Sciatic nerve (tissue), 2 donors: ENCODE measurements around the gene CASP4. TPM values are rescaled to one million over a fixed set of nuclear protein-coding genes. Genes with fewer than 3 reads are reported as not detected.

Experiments used
- ATAC-seq: fragments of 200-7000 bp; cut with Tn5 transposase; one replicate; pipeline ENCODE4 v1.9.1; 2020; ENCODE audit warnings: mild to moderate bottlenecking, moderate library complexity
- DNase-seq: peaks from one replicate; pipeline ENCODE4 v3.0.0-alpha.2; 2020; ENCODE audit warnings: low spot score
- intact Hi-C: fragments of 100-400 bp; cut with DNase I; formaldehyde crosslinking; loops from one replicate; pipeline ENCODE4 v1.14.2; 2022
- total RNA-seq: library from RNA; stranded (reverse); fragmentation: NEBNext Ultra II Directional; extraction: Animal tissue kit (Norgen Biotek cat#: 25700); gene quantifications from one replicate; pipeline ENCODE4 v1.2.1, GENCODE V29; 2021
- donor health status: DM: no; HTN: no; CAD: no.
- donor health status: DM: no; HTN: no; CAD: no.

Gene CASP4
- total RNA-seq, 1 donor from 2014 or later, result 68.1 TPM

DNA sequence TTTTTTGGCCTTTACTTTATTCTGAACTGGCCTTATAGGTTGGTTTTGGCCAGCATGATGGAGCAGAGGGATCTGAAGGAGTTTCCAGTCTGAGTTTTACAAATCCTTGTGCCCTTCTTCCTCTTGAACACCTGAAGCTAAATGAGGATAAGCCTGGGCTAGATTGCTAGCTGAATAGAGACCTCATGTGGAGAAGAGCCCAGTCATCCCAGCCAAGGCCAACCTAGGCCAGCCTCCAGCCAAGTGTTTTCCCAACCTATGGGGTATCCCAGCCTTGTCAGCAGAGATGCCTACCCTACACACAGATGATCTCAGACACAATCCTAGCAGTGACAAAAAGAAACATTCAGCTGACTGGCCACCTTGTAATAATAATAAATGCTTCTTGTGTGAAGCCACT, 69.1 kb downstream of the CASP4 start:
- ATAC-seq, result no peak
- DNase-seq, result no peak
- intact Hi-C loops, result no loop called here

DNA sequence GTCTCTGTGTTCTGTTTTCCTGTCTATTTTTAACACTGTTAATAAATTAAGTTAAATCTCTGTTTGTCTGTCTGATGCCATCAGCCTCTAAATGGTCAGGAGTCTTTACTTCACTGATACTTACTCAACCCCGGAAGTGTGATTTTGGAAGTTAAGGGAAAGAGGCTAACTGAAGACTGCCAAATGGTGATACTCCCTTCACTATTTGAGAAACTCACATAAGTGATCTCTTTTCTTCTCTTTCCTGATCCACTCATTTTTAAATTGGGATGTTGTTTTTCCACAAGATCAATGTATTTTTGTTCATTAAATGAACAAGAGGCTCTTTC, 69.7 kb downstream of the CASP4 start:
- intact Hi-C loops, result no loop called here
- DNase-seq (no peak), ATAC-seq (peak; percentile 70)

DNA sequence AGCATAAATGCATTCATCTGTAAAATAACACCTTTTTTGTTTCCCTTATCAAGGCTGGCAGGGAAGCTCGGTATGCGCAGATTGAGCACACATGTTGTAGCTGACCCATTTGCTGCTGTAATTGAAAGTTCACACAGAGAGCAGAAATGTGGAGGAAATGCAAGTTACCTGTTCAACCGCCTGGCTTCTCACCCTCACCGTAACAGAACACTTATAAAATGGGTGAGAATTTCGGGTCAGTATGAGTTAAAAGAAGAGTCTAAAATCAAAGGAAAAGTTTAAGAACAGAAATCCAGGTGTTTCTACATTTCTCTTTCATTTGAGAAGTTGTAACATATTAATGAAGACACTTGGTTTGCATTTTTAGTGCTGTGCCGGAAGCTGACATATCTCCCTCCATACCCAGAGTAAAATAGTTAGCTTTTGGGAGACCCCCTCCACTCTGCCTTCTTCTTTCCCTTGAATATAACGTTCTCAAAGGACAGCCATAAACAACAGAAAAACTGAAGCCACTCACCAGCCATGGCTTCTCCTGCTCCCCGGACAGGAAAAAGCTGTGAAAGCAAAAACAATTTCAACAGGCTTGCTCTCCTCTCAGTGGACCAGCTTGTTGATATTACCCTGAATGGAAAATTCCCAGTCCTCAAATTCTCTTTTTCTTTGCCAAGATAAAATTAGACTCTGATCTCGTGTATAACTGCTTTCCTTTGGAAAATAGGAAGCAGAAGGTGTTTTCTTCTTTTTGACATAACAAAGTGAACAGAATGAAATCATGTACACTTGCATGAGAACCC, 70.3 kb downstream of the CASP4 start, which contains the start of gene CASP12:
TSS of gene CASP12 (minus strand) at position 570 of the 794 bp plus-strand sequence.
- ATAC-seq (peak; percentile 85), DNase-seq (no peak)
- intact Hi-C loops, result no loop called here

DNA sequence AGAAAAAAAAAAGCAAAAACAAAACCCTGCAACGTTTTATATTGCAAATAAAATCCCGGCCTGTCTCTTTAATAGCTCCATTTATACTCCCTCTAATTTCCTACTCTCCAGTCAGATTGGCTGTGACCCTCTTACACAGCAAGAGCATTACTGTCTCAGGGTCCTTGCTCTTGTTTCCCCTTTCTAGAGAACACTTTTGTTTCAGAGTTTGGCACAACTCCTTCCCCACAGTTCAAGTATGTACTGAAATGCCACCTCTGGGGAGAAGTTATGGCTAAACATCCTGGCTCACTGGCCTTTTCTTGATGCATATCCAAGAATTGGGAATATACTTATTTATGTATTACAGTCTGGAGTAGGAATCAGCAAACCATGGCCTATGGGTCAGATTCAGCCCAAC, 72.7 kb downstream of the CASP4 start:
- intact Hi-C loops, result no loop called here
- no peak for ATAC-seq
- DNase-seq, result no peak

DNA sequence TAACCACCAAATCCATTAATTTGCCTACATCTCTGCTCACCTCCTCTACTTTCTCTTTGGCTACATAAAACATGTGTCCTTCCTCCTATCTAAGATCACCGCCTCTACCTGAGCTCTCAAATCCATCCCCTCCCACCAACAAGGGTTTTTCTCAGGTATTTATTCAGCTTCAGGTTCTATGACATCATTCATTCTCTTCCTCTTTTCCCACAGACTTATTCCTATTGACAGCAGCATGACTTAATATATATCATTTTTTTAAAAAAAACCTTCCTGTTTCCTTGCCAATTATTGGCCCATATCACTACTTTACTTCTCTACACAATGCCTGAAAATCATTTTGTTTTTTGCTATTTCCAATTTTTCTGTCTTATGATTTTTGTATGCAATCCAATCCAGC, 74.5 kb downstream of the CASP4 start:
- intact Hi-C loops, result no loop called here
- ATAC-seq (no peak), DNase-seq (no peak)

Other genes starting within 250 kb of the CASP4 start
- gene CASP12, start 70.1 kb downstream of the CASP4 start, total RNA-seq, result 2.3 TPM
- 0.76 TPM for gene CASP5, start 54.6 kb upstream of the CASP4 start, total RNA-seq
- 31.9 TPM for gene CASP1, start 66.6 kb upstream of the CASP4 start, total RNA-seq
- 40.4 TPM for gene CARD16, start 76.8 kb upstream of the CASP4 start, total RNA-seq
- not detected for gene CARD18, start 171.2 kb upstream of the CASP4 start, total RNA-seq